Ascending aorta (tissue), 2 donors: ENCODE measurements around the gene RND3. TPM values are rescaled to one million over a fixed set of nuclear protein-coding genes. Genes with fewer than 3 reads are reported as not detected.
A peak's percentile ranks its signal among the peaks of the same experiment; 100 is the strongest.

Experiments
- DNase-seq, 2 donors: peaks; one replicate each; pipeline ENCODE4 v3.0.0-alpha.2; 2019; ENCODE audit warnings: low spot score in 2 of 2
- H3K27ac ChIP-seq, 2 donors: fragments of 200-600 bp; sonication (generic); one replicate each; pipeline ENCODE4 v1.5.1; 2016 to 2017; ENCODE audit warnings: mild to moderate bottlenecking in 1 of 2
- H3K27me3 ChIP-seq: fragments of 200-600 bp; sonication (generic); one replicate; pipeline ENCODE4 v1.5.1; 2017
- H3K36me3 ChIP-seq, 2 donors: fragments of 200-600 bp; sonication (generic); one replicate each; pipeline ENCODE4 v1.5.1; 2016
- H3K4me1 ChIP-seq, 2 donors: fragments of 200-600 bp; sonication (generic); one replicate each; pipeline ENCODE4 v1.5.1; 2016 to 2017; ENCODE audit warnings: mild to moderate bottlenecking in 1 of 2
- H3K4me3 ChIP-seq, 2 donors: fragments of 200-600 bp; sonication (generic); one replicate each; pipeline ENCODE4 v1.5.1; 2016 to 2017; ENCODE audit warnings: mild to moderate bottlenecking in 1 of 2
- H3K9me3 ChIP-seq, 2 donors: fragments of 200-600 bp; sonication (generic); one replicate each; pipeline ENCODE4 v1.5.1; 2016
- CTCF ChIP-seq, 3 experiments: fragments of 200-600 bp in 2 of 3; fragments of 450-650 bp in 1 of 3; sonication (generic) in 2 of 3; IDR thresholded peaks; one replicate each; pipeline ENCODE4 v1.5.1; 2016 to 2019; ENCODE audit warnings: antibody characterized with exemption in 3 of 3, mild to moderate bottlenecking in 1 of 3, moderate library complexity in 1 of 3
- intact Hi-C: fragments of 100-400 bp; cut with DNase I; formaldehyde crosslinking; loops from one replicate; pipeline ENCODE4 v1.15.1; 2023
- total RNA-seq: library from RNA; depleted of rRNA; stranded (reverse); fragments of >200 nt; gene quantifications from one replicate; pipeline ENCODE4 v1.1.0, GENCODE V29; 2016

The RND3 gene
- 10.7 TPM for total RNA-seq

GRCh38 chr2:150487537-150488429 lies at the start of gene RND3:
TSS of gene RND3 (minus strand) at chr2:150487667. CDS start at chr2:150487417, 250 bp downstream.
- peaks cover 0 to 15% of the 10 kb centered on the region in 2 donors for H3K4me1 ChIP-seq
- intact Hi-C loops, result loop anchor here (1.0 to 10.0 kb wide), 8 partner anchors 21 to 1843 kb away; partner anchors contain the start of genes EPC2 and MMADHC
- TF ChIP-seq CTCF (IDR thresholded peaks at IDR 0.05), result peak; percentile 79 to 86 (median 80)

GRCh38 chr2:150535176-150535575 lies 47.7 kb upstream of the RND3 start:
- intact Hi-C loops, result no loop called here
- no peak for TF ChIP-seq CTCF (IDR thresholded peaks at IDR 0.05)

More at GRCh38 chr2:150487537-150488429, at the start of gene RND3:
- H3K27ac ChIP-seq, result peak within 1 kb of the TSS; percentile 99 to 100
- peak; percentile 86 to 99 for DNase-seq
- no peaks in the 10 kb centered on the region for H3K27me3 ChIP-seq
- H3K4me3 ChIP-seq, result peak within 1 kb of the TSS; percentile 81 to 88
- no peaks in the 10 kb centered on the region for H3K9me3 ChIP-seq
- no peaks in the 10 kb centered on the region for H3K36me3 ChIP-seq

GRCh38 chr2:150532879-150533278 lies 45.4 kb upstream of the RND3 start:
- intact Hi-C loops, result no loop called here
- H3K36me3 ChIP-seq, result no peaks in the 10 kb centered on the region
- no peaks in the 10 kb centered on the region for H3K9me3 ChIP-seq
- no peaks in the 10 kb centered on the region for H3K4me1 ChIP-seq
- H3K27ac ChIP-seq, result no peak overlapping the region
- no peaks in the 10 kb centered on the region for H3K27me3 ChIP-seq
- TF ChIP-seq CTCF (IDR thresholded peaks at IDR 0.05), result no peak
- no peak for DNase-seq
- H3K4me3 ChIP-seq, result no peak overlapping the region

More at GRCh38 chr2:150535176-150535575, 47.7 kb upstream of the RND3 start:
- Histone ChIP-seq H3K4me1 (no peaks in the 10 kb centered on the region), H3K9me3 (no peaks in the 10 kb centered on the region), H3K27ac (no peak overlapping the region), H3K27me3 (no peaks in the 10 kb centered on the region), H3K36me3 (no peaks in the 10 kb centered on the region), H3K4me3 (no peak overlapping the region)
- no peak for DNase-seq

- intact Hi-C loops, result no loop called here
- TF ChIP-seq CTCF (IDR thresholded peaks at IDR 0.05), result no peak
- H3K27me3 ChIP-seq, result no peaks in the 10 kb centered on the region
These were observed 44.6 kb upstream of the RND3 start for GRCh38 chr2:150532020-150532419.

GRCh38 chr2:150531591-150531990 lies 44.1 kb upstream of the RND3 start:
- no peak for DNase-seq
- TF ChIP-seq CTCF (IDR thresholded peaks at IDR 0.05), result no peak
- Histone ChIP-seq H3K27ac (no peak overlapping the region), H3K27me3 (no peaks in the 10 kb centered on the region), H3K4me3 (no peak overlapping the region), H3K36me3 (no peaks in the 10 kb centered on the region), H3K4me1 (no peaks in the 10 kb centered on the region), H3K9me3 (no peaks in the 10 kb centered on the region)
- intact Hi-C loops, result no loop called here

More at GRCh38 chr2:150532020-150532419, 44.6 kb upstream of the RND3 start:
- no peaks in the 10 kb centered on the region for H3K4me1 ChIP-seq
- H3K9me3 ChIP-seq, result no peaks in the 10 kb centered on the region
- H3K27ac ChIP-seq, result no peak overlapping the region
- DNase-seq, result no peak
- no peaks in the 10 kb centered on the region for H3K36me3 ChIP-seq
- no peak overlapping the region for H3K4me3 ChIP-seq
